IPS-11a (cell line): Measurements from ENCODE around the gene TMEM207.

ENCODE experiments used
- H3K4me3 ChIP-seq: one replicate; pipeline ENCODE4 v1.5.1; 2013; ENCODE audit warnings: low read depth, low read length, control low read depth

Gene TMEM207

DNA sequence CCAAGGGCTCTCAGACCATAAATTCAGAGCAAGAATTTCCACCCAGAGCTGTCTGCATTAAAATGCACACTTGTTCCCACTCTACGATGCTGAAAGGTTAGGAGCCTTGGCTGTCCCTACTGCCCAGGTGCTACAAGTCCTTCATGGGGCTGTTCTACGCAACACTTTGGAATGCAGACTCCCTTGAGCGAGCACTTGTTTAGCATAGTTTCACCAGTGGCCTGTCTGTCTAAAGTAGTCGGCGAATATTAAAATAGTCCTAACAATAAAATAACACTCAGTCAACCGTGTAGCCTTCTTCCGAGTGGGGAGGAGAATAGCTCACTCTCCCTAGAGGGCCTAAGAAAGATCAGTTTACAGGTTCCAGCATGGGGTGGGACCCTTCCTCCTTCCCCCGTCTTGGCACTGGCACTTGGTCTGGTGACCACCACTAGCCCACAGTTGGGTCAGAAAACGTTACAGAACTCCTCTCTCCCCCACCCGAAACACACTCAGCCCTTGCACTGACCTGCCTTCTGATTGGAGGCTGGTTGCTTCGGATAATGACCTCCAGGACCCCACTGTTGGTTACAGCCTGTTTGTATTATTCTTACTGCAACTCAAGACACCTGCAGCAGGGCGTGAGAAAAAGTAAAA is 62.0 kb downstream of the TMEM207 start, which contains the start of gene CLDN16:
TSS of gene CLDN16 (plus strand) at position 586 of the 636 bp plus-strand sequence. CDS start 167 bp downstream, outside the sequence.
- H3K4me3 ChIP-seq: no peak within 1 kb of the TSS

DNA sequence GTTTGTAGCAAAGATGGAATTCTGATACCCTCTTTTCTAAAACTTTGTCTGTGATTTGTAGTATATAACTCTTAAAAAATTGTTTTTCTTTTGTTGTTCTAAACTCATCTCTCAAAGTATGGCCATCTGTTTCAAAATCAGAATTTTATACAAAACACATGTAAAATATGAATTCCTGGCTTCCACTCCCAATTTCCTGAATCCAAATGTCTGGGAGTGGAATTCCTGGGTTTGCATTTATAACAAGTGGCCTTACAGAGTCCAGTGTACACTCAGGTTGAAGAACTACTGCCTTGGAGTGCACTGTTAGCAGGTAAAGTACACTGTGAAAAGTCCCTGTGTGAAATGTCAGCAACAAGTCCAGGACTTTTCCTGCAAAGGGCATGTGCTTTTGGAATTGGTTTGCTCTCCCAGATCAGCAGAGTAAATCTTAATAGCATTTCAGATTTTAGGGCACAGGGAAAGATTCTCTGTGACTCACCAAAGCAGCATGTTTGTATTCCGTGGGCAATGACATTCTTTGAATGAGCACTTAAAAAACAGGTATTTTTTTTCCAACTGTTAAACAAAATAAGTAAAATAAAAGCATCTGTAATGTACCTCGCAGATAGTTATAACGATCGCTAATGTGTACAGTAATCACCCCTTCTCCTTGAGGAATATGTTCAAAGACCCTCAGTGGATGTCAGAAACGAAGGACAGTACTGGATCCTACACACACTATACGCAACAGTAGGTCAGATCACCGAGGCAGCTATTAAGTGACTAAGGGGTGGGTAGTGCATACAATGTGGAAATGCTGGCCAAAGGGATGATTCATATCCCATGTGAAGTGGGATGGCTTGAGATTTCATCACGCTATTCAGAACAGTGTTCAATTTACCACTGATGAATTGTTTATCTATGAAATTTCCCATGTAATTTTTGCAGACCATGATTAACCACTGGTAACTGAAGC is 63.7 kb downstream of the TMEM207 start:
- no peak overlapping the region for H3K4me3 ChIP-seq

DNA sequence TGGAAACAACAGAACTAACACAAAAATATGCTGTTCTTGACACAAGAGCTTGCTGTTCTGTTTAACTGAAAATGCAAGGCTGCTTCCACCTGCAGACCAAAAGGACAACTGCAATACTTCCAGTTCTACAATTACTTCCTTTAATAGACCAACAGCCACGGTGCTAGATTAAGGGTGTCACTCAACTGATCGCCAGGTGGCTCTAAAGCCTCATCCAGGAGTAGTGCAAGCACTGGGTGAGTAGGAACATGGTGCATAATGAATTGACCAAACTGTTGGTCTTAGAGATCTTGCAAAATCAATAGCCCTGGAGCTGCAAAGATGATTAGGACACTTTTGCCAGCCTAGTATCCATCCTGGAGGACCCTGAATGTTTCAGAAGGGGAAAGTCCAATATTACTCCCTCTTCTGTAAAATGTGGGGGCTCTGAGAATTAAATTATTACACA is 65.4 kb downstream of the TMEM207 start:
- H3K4me3 ChIP-seq: no peak overlapping the region

DNA sequence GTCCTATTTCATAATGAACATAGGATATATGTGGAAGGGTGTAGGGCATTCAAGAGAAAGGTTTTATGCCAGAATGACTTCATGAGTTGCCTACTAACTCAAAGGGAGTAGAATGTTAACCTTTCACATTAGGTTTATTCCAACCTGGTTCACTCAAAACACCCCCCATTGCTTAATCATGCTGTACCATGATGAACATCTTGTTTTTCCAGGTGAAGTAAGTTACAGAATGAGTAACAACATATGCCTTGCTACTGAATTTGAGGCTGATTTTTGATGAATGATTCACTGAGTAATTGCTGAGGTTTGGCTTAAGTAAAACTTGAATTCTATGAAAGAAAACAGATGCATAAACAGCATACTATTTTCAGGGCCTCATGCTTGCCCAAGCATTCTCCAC is 67.6 kb downstream of the TMEM207 start:
- H3K4me3 ChIP-seq: no peak overlapping the region

DNA sequence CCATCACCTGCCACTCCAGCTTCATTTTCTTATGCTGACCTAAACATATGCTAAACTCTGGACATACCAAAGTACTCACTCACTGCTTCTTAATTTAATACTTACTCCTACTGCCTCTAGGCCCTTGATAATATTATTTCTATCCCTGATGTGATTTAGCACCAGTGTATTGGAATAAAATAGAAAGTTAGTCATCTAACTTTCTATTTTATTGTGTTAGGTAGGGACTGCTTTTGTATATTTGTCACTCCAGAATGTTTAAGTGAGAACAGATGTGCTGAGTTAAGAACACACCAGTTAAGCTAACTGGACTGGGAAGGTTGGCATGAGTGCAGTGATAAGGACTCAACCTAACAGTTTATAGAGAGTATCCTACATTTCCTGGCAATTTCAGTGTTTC is 68.3 kb downstream of the TMEM207 start:
- no peak overlapping the region for H3K4me3 ChIP-seq

DNA sequence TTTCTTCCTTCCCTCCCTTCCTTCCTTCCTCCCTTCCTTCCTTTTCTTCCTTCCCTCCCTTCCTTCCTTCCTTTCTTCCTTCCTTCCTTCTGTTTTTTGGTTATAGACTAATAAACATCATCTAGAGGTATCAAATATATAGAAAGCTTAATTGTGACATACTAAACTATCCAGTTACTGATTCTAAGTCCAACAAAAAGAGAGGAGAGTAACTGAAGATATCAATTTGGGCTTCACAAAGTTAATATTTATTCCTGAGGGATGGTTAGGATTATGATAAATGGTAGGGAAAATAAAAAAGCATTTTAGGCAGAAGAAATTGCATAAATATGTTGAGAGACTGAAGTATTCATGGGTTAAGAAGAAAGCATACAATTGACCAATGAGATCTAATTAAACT is 69.5 kb downstream of the TMEM207 start:
- no peak overlapping the region for H3K4me3 ChIP-seq
